Astrocyte of the hippocampus (primary cell): ENCODE results near the gene FLT4.

ENCODE experiments used
- DNase-seq: peaks from one replicate; pipeline ENCODE4 v3.0.0; 2011; ENCODE audit warnings: low read depth, low spot score

FLT4 gene

DNA sequence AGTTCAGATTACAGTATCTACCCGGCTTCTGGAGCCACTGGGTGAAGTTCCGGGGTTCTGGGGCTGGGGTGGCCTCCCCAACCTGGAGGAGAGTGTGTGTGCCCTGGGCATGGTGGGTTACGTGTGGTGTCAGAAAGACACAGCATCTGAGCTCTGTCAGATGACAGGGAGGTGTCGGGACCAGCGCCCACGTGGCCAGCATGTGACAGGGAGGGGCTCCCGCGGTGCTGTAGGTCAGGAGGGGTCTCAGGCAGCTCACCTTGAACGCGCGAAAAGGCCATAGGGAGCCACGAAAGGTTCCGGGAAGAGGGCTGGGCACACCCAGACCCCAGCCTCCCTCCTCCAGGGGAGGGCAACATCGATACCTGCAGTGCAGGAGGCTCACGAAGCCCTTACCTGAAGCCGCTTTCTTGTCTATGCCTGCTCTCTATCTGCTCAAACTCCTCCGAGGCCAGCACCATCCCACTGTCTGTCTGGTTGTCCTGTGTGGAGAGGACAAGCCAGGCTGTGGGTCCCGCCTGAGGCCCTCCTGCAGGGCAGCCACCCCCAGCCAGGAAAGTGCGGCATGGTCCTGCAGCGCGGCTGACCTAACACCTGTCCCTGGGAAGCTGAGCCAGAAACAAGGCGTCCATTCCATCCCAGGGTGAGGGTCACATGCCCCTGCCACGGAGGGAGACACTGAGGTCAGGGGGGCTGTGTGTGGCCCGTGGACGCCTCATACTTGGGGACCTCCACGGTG lies 40.7 kb downstream of the FLT4 start:
- DNase-seq = no peak

DNA sequence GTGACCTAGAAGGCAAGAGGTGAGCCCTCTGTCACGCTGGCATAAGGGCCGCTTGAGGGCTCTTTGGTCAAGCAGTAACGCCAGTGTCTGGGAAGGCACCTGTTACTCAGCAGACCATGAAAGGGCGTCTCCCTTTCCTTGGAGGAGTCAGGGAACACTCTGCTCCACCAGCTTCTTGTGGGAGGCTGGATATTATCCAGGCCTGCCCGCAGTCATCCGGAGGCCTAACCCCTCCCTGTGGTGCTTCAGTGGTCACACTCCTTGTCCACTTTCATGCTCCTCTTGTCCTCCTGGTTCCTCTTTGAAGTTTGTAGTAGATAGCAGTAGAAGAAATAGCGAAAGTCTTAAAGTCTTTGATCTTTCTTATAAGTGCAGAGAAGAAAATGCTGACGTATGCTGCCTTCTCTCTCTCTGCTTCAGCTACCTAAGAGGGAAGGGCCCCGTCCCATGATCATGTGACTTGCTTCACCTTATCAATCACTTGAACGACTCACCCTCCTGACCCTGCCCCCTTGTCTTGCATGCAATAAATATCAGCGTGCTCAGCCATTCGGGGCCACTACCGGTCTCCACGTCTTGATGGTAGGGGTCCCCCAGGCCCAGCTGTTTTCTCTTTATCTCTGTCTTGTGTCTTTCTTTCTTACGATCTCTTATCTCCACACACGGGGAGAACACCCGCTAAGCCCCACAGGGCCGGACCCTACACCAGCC lies 41.4 kb downstream of the FLT4 start:
- DNase-seq = no peak

DNA sequence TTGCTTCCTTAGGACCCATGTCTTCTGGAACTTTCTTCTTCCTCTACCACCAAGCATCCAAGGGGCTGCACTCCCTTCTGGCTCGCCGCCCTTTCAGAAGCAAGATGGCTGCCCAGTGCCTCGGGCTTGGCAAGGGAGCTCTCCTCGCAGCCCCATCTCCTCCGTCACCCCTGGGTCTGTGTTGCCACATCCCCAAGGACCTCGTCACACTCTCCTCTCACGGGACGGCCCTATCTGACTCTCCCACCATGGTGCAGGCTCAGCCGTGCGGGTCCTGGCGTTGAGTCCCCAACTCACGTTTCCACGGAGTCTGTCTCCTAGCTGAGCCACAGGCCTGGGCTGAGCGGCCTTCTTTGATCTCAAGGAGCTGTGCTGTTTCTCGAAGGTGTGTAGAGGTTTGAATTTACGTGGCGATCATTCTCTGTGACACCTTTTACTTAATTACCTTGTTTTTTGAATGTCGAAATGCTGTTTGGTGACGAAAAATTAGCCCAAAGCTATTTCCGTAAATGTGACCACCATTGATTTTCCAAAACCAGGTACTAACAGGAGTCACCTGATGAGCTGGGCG lies 43.1 kb downstream of the FLT4 start:
- no peak for DNase-seq

DNA sequence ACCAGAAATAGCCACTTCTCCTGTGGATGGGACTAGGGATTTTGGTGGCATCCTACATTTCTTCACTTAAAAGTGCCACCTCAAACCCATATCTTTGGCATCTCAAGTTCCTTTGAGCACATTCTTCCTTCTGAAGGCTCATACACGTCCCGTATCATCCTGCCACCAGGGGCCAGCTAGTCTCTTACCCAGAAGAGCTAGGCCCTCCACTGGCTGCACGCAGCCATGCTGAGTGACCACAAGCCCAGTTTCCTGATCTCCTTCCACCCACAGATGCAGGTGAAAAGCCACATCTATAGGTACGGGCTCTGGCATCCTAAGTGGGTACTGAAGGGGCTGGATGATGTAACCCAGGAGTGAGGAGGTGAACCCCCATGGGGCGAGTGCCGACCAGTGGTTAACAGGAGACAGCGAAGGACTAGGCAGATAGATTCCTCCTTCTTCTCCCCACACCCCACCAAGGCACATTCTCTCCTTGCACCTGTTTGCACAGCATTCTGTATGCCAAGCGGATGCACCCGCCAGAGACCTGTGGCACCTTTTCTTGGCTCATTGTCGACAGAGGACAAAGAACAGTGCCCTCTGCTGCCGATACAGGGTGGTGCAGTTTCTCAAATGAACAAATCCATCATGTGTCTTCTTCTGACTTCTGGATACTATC lies 43.7 kb downstream of the FLT4 start:
- peak; percentile 61 for DNase-seq

DNA sequence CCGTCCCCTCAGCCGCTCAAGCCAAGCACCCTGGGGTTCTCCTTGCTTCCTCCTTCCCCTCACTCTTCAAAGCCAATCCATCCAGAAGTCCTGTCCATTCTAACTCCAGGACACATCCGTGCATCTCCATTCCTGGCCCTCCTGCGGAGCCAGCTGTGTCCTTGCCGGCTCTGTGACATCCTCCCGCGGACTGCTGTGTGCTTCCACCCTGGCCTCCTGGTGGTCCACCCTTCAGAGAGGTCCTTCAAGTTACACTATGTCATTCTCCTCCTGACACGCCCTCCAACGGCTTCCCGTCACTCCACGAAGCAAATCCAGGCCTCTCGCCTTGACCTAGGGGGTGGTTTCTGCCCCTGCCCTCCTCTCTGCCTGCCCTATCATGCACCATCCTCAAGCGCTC lies 45.1 kb downstream of the FLT4 start:
- DNase-seq = no peak

DNA sequence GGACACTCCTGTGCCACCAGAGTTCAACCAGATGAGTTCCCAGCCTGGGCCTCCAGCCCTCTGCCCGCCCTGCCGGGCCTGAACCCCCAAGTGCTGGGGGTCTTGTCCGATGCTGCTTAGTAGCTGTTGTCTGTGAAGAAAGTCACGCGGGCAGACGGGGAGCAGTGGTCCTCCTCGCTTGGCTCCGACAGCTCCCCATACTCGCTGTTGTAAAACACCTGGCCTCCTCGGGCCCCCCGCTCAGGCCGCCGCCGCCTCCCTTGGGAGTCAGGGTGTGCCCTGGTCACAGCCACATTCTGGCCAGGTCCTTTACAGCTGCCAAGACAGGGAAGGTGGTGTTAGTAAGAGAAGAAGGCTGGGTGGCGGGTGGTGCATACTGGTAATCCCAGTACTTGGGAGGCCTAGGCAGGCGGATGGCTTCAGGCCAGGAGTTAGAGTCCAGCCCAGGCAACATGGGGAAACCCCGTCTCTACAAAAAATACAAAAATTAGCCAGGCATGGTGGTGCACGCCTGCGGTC lies 46.3 kb downstream of the FLT4 start:
- DNase-seq = no peak

DNA sequence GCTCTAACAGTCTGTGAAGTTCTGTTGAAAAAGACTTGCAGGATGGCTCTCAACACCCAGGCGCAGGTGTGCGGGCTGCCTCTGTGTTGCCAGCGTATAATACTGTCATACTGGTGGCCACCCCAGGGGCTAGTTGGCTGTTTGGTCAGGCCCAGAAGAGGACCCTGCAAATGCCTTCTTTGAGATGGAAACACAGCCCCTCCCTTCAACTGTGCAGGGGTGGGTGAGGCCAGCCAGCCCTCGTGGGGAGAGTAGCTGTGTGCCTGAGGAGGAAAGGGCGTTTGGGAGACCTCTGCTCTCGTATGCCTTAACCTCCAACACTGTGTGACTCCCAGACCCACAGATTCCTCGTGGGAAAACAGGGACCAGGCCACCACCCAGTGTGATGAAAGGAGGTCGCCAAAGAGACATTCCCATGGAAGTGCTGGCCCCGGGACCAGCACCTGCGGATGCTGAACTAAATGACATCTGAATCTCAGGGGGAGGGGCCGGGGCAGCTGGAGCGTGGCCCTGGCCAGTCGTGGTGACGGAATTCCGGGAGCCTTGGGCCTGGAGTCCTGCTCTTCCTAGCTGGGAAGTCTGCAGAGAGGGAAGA lies 46.8 kb downstream of the FLT4 start:
- no peak for DNase-seq

DNA sequence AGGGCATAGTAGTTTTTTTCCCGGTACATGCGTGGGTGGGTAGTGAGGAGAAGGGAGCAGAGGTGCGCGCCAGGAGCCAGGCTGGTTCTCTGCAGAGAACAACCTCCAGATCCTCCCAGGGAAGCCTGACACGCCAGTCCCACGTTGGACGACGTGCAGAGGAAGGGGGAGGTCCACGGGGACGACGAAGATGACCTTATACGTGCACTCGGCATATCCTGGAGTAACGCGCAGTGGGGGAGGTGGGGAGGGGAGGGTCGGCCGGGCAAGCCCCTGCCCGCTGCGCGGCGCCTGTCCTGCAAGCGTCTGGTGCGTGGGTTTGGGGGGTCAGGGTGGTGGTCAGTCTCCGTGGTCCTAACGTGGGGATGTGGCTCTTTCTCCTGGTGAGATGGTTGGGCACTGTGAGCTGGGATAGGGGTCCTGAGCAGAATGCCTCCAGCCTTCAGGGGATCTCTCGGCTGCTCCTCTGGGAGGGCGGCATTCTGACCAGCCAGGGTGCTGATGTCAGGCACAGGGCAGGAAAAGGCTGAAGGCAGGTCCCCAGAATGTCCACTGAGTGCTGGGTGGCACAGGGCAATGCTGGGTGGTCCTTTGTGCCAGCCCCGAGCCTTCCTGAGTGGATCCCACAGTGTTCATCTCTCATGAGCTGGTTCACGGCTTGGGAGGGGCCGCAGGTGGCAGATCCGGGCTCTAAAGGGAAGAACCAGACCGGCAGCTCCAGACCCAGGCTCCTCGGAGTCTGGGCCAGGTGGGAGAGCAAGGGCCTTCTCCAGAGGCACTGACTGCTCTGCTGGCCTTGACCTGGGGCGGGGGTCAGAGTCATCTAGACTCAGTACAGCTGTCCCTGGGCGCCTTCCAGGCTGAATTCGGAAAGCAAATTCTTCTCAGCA lies 47.6 kb downstream of the FLT4 start:
- DNase-seq = no peak

DNA sequence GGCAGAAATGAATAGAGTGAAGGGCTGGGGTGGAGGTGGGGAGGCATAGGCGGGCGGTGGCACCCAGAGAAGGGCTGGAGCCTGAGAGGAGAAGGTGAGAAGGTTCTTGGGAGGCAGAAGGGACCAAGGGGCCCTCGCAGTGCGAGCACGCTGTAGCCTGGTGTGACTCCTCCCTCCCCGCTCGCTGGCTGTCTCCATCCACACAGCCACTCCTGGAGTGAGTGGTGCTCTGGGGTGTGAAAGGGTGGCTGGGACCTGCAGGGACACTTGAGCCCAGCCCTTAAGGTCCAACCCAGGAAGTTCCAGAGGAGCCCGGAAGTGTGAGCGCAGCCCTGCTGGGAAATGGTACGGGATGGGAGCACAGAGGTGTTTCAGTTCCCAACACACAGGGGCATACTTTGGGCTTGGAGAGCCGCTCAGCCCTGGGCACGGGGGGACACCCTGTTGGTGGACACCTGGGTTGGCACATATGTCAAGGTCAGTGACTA lies 48.8 kb downstream of the FLT4 start:
- no peak for DNase-seq

DNA sequence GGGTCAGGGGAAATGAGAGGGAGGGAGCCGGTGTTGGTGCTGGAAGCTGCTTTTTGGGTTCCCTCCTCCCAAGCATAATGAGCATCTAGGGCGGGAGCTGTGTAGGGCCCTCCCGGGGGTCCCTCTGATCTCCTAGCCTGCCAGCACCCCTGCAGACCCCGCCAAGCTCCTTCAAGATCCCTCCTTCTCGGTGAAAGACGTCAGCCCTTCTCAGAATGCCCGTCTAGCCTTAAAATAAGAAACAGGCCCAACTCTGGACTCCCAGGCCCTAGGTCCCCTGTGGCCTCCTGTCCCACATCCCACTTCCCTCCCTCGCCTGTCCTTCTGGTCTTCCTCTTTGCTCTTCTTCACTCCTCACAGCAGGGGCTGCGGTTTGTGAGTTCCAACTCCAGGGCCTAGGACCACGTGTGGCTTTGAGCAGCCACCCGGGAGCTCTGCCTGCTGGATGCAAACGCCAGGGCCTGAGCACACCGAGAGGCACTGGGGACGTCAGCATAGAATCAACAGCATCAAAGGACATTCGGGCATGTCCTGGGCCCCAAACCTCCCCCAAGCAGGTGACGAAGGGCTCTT lies 49.3 kb downstream of the FLT4 start:
- DNase-seq = no peak

DNA sequence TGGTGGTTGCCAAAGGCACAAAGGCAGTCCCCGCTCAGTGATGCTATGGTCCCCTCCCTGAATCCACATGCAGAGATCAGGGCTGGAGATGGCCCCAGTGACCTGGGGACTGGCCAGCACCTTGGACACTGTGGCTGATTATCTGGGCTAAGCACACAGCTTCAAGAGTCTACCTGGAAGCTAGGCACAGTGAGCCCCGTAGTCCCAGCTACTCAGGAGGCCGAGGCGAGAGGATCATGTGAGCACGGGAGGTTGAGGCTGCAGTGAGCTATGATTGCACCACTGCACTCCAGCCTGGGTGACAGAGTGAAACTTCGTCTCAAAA lies 49.8 kb downstream of the FLT4 start:
- DNase-seq = no peak

DNA sequence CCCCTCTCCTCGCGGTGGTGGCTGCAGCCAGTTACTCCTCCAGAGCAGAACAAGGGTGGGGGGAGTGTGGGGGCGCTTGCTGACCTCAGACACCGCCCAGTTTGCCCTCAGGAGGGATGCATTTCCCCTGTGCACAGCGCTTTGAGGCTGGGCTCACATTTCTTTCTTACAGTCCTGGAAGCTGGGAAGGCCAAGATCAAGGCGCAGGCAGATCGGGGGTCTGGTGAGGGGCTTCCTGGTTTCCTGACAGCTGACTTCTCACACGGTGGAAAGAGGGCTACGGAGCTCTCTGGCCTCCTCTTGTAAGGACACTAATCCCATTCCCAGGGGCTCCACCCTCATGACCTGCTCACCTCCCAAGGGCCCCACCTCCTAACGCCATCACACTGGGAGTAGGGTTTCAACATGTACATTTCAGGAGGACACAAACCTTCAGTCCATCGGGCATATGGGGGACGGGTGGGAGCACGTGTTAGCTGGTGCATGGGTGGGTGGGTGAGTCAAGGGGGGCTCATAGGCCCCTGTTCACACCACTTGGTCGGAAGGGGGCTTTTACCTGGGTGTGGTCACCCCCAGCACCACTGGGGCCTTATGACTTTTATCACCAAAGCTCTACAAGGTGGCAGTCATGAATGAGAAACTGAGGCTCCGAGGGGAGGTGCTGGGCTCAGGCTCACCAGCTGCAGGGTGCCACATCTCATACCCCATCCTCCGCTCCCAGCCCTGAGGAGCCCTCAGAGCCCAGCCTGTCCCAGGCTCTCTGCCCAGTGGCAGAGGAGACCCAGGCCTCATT lies 50.4 kb downstream of the FLT4 start:
- no peak for DNase-seq

DNA sequence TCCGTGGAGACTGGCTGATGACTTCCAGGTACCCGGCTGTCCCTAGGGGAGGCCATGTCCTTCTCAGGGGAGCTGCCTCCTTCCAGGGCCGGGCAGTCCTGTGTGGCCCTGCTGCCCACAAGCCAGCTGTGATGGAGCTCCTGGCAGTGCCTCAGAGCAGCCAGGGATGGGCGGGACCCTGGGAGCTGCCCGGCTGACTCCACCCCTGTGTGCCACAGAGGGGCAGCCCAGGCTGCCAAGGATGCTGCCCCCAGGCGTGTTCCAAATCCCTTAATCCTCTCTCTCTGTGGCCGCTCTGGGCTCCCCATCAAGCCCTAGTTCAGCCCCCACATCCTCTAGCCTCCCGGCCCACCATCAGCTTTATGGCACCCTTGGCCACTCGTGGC lies 51.1 kb downstream of the FLT4 start:
- DNase-seq = no peak

DNA sequence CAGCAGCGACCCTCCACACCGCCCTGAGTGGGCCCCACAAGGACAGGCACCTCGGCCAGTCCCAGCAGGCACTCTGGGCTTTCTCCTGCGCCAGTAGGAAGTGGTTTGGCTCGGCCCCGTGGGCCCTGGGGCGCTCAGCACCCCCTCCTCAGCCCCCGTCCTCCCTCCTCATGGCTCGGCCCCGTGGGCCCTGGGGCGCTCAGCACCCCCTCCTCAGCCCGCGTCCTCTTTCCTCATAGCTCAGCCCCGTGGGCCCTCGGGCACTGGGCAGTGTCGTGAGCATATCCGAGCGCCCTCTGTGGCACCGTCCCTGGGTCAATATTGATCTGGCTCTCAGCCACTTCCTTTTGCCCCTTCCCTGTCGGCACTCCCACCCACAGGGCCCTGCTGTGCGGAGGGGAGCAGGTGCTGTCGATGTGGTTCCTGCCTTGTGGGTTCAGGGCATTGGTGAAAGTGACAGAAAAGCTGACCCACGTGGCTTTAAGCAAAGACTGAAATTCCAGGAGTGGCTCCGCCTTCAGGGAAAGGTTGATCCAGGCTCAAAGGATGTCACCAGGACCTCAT lies 52.6 kb downstream of the FLT4 start:
- DNase-seq = no peak

DNA sequence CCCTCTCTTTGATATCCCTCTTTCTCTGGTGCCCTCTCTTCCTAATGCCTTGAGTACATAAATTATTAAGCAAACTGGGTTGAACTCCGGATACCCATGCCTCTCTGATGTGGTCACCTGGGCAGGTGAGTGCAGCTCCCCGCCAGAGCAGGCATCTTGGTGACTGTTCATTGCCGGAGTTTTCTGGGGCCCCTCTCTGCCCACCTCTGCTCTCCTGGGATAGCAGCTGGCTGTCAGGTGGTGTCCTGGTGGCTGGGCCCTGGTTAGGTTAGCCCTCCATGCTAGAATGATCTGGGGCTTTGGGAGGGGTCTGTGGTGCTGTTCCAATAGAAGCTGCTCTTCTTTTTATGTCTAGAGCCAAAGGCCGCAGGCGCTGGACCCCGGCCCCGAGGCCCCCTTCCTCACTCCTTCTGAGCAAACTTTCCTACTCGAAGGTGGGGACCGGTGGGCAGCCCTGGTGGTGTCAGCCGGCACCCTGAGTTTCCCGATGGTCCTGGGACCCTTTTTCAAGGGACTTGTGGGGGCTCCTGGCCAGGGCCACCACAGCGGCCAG lies 53.2 kb downstream of the FLT4 start:
- no peak for DNase-seq

DNA sequence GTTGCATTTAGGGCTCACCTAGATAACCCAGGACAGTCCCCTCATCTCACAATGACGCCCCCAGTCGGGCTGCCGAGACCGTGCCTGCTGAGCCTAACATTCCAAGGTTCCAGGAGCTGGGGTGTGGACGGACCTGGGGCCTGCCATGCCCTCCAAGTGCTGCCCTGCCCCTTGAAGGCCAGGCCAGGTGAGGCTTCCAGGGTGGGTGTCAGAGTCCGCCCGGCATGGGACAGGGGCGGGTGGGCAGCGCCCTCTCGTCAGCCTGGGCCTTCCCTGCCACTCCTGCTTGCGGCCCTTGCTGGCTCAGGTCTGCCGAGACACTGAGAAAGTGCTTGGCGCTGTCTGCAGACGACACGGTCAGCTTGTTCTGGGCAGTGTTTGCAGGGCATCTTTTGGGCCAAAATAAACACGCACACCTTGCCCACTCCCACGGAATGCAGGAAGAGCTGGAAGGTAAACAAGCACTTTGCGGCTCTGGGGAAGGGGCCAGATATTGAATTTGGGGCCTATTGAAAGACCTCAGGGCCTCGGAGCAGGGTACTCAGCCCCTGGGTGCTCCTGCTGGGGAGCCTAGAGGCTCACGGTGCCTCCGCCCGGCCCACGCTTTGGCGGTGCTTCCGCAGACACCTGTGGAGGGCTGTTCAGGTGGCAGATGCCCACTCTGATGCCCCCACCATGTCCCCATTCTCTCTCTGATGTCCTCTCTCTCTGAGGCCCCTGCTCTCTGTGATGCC lies 53.9 kb downstream of the FLT4 start:
- DNase-seq = no peak

DNA sequence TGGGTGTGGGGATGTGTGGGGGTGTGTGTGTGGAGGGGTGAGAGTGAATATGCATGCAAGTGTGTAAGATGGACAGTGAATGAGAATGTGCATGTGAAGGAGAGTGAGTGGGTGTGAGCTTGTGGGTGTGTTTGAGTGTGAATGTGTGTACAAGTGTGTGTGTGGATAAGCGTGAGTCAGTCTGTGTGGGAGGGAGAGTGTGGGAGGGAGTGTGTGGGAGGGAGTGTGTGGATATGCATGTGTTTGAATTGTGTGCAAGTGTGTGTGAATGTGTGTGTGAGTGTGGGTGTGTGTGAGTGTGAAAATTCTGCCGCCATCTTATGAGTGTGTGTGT lies 54.4 kb downstream of the FLT4 start:
- DNase-seq = no peak

DNA sequence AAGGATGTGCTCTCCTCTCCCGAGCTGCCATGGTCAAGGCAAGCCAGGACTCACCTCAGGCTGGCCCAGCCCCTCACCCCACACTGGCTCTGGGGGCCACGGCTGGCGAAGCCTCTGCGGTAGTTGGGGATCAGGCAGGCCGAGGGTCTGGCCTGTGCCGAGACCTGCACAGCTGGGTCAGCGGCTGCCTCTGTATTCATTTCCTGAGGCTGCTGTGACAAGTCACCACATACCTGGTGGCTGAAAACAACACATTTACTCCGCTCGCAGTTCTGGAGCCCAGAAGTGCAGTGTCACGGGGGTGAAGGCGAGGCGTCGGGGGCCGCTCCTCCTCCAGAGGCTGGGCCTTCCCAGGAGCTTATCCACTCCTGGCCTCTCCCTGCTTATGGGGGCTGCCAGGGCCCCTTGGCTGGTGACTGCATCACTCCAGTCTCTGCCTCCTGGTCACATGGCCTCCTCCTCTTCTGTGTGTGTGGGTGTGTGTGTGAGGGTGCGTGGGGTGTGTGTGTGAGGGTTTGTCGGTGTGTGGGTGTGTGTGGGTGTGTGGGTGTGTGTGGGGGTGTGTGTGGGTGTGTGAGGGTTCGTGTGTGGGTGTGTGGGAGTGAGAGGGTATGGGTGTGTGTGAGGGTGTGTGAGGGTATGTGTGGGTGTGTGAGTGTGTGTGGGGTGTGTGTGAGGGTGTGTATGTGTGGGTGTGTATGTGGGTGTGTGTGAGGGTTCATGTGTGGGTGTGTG lies 54.9 kb downstream of the FLT4 start:
- DNase-seq = no peak
